Prostate gland (tissue), 2 donors: Measurements from ENCODE around the gene PEX11G. TPM values are rescaled to one million over a fixed set of nuclear protein-coding genes. Genes with fewer than 3 reads are reported as not detected.

Experiments used
- DNase-seq: peaks from one replicate; pipeline ENCODE4 v3.0.0-alpha.2; 2019; ENCODE audit warnings: low spot score
- H3K27ac ChIP-seq, 2 donors: fragments of 200-600 bp; sonication (generic); 2 replicates each; pipeline ENCODE4 v1.5.1; 2017 to 2019
- H3K27me3 ChIP-seq: fragments of 200-600 bp; sonication (generic); replicated peaks from 2 replicates; pipeline ENCODE4 v1.5.1; 2019; ENCODE audit not compliant: insufficient read depth
- H3K36me3 ChIP-seq, 2 donors: fragments of 200-600 bp; sonication (generic); 1 replicate in 1 of 2; 2 replicates in 1 of 2; pipeline versions ENCODE4 v1.5.1 to v1.8.1; 2017 to 2019
- H3K4me1 ChIP-seq: fragments of 200-600 bp; sonication (generic); replicated peaks from 2 replicates; pipeline ENCODE4 v1.5.1; 2019
- H3K4me3 ChIP-seq, 2 donors: fragments of 200-600 bp; sonication (generic); 2 replicates each; pipeline ENCODE4 v1.5.1; 2017 to 2019
- H3K9me3 ChIP-seq: fragments of 200-600 bp; sonication (generic); 2 replicates; pipeline ENCODE4 v1.5.1; 2017
- CTCF ChIP-seq, 4 experiments: fragments of 200-600 bp in 2 of 4; fragments of 450-650 bp in 2 of 4; sonication (generic) in 2 of 4; IDR thresholded peaks; 1 replicate in 3 of 4; 2 replicates in 1 of 4; pipeline ENCODE4 v1.5.1; 2016 to 2019; ENCODE audit warnings: antibody characterized with exemption in 4 of 4, mild to moderate bottlenecking in 2 of 4, moderate library complexity in 2 of 4
- POLR2A ChIP-seq: fragments of 450-650 bp; IDR thresholded peaks from one replicate; pipeline ENCODE4 v1.6.1; 2016; ENCODE audit warnings: antibody characterized with exemption, mild to moderate bottlenecking
- POLR2AphosphoS5 ChIP-seq: sonication (generic); formaldehyde crosslinking; IDR thresholded peaks from one replicate; pipeline ENCODE4 v1.6.1; 2017; ENCODE audit warnings: antibody characterized with exemption
- WGBS: methylation state at CpG from one replicate; pipeline ENCODE4 v1.1.5; 2018; 5-methylcytosine and 5-hydroxymethylcytosine counted together
- intact Hi-C: fragments of 100-400 bp; cut with DNase I; formaldehyde crosslinking; loops from one replicate; pipeline ENCODE4 v1.14.2; 2022
- total RNA-seq, 2 donors: library from RNA; depleted of rRNA; stranded (reverse); fragments of >200 nt; gene quantifications; one replicate each; pipeline ENCODE4 v1.1.0, GENCODE V29; 2016

PEX11G gene
- total RNA-seq, 2 donors from 2014 or later: 13.1 to 17.4 TPM

- intact Hi-C loops: no loop called here
These were observed 20.0 kb downstream of the PEX11G start for GRCh38 chr19:7468840-7469239.

GRCh38 chr19:7467009-7467989 is 21.5 kb downstream of the PEX11G start:
- intact Hi-C loops: no loop called here
- H3K4me3 ChIP-seq: no peak overlapping the region
- no peaks in the 10 kb centered on the region for H3K4me1 ChIP-seq
- no peak for DNase-seq
- no peak overlapping the region for H3K27ac ChIP-seq
- H3K9me3 ChIP-seq: no peaks in the 10 kb centered on the region
- H3K36me3 ChIP-seq: peaks cover 13 to 41% of the 10 kb centered on the region in 2 donors
- WGBS: 95% methylated on average over 86 of the region's 86 CpGs
- TF ChIP-seq POLR2A (no peak), CTCF (IDR thresholded peaks at IDR 0.05) (no peak), POLR2AphosphoS5 (no peak)
- H3K27me3 ChIP-seq: no peaks in the 10 kb centered on the region

More at GRCh38 chr19:7468840-7469239, 20.0 kb downstream of the PEX11G start:
- H3K9me3 ChIP-seq: no peaks in the 10 kb centered on the region
- no peak overlapping the region for H3K27ac ChIP-seq
- TF ChIP-seq CTCF (IDR thresholded peaks at IDR 0.05) (no peak), POLR2AphosphoS5 (no peak), POLR2A (no peak)
- H3K27me3 ChIP-seq: no peaks in the 10 kb centered on the region
- no peak for DNase-seq
- no peak overlapping the region for H3K4me3 ChIP-seq
- peaks cover 8 to 32% of the 10 kb centered on the region in 2 donors for H3K36me3 ChIP-seq
- H3K4me1 ChIP-seq: no peaks in the 10 kb centered on the region
- 86% methylated on average over 13 of the region's 24 CpGs for WGBS

- intact Hi-C loops: no loop called here
- Histone ChIP-seq H3K4me3 (no peak overlapping the region), H3K27ac (no peak overlapping the region), H3K27me3 (no peaks in the 10 kb centered on the region), H3K9me3 (no peaks in the 10 kb centered on the region), H3K4me1 (no peaks in the 10 kb centered on the region), H3K36me3 (peaks cover 6 to 33% of the 10 kb centered on the region in 2 donors)
- no peak for DNase-seq
- TF ChIP-seq POLR2A: no peak
- TF ChIP-seq CTCF (IDR thresholded peaks at IDR 0.05): no peak
- TF ChIP-seq POLR2AphosphoS5: no peak
- WGBS: 94% methylated on average over 23 of the region's 23 CpGs
These were observed 25.3 kb downstream of the PEX11G start for GRCh38 chr19:7463575-7463974.

DNA sequence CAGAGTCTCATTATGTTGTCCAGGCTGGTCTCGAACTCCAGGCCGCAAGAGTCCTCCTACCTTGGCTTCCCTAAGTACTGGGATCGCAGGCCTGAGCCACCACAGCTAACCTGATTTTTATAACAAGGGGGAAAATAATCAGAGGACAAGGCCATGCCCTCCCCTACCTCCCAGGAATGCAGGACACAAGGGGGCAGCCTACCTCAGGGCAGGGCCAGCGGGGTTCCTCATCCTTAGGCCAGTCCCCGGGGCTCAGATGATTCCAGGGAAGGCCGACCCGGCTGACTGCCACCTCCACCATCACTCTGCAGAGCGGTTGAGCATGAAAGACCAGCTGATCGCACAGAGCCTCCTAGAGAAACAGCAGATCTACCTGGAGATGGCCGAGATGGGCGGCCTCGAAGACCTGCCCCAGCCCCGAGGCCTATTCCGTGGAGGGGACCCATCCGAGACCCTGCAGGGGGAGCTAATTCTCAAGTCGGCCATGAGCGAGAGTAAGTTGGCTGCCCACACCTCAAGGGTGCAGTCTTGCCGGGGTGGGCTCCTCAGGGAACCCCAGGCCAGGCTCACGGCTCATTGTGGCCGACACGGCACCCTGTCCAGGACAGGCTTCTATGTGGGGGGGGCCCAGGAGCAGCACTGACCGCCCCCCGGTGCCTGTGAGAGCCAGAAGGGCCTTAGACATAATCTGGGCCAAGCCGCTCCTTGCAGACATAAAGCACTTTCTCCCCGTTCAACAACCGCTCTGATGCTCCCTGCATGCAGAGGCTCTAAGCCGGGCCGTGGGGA is 26.8 kb downstream of the PEX11G start:
- no peak for DNase-seq
- TF ChIP-seq POLR2A (no peak), POLR2AphosphoS5 (no peak)
- intact Hi-C loops: no loop called here
- Histone ChIP-seq H3K9me3 (no peaks in the 10 kb centered on the region), H3K4me1 (no peaks in the 10 kb centered on the region), H3K36me3 (peaks cover 6 to 25% of the 10 kb centered on the region in 2 donors), H3K27me3 (no peaks in the 10 kb centered on the region), H3K27ac (no peak overlapping the region), H3K4me3 (no peak overlapping the region)
- WGBS: 85% methylated on average over 24 of the region's 28 CpGs

- TF ChIP-seq POLR2A (no peak), CTCF (IDR thresholded peaks at IDR 0.05) (no peak), POLR2AphosphoS5 (no peak)
- peaks cover 6 to 23% of the 10 kb centered on the region in 2 donors for H3K36me3 ChIP-seq
- intact Hi-C loops: no loop called here
These were observed 28.3 kb downstream of the PEX11G start for GRCh38 chr19:7460562-7460966.

More at GRCh38 chr19:7460562-7460966, 28.3 kb downstream of the PEX11G start:
- DNase-seq: no peak
- H3K4me1 ChIP-seq: no peaks in the 10 kb centered on the region
- H3K9me3 ChIP-seq: no peaks in the 10 kb centered on the region
- no peaks in the 10 kb centered on the region for H3K27me3 ChIP-seq
- H3K27ac ChIP-seq: no peak overlapping the region
- 90% methylated on average over 14 of the region's 14 CpGs for WGBS
- H3K4me3 ChIP-seq: no peak overlapping the region
